Hepatocyte (in vitro differentiated cells): ENCODE results near the gene SEZ6. TPM values are rescaled to one million over a fixed set of nuclear protein-coding genes. Genes with fewer than 3 reads are reported as not detected.

Source experiments
- DNase-seq: peaks from one replicate; pipeline ENCODE4 v3.0.0-alpha.2; 2016; ENCODE audit warnings: low spot score
- H2AFZ ChIP-seq: fragments of 200-600 bp; sonication (generic); 2 replicates; pipeline ENCODE4 v1.6.0; 2016; ENCODE audit warnings: antibody characterized with exemption, mild to moderate bottlenecking
- H3K27ac ChIP-seq: fragments of 200-600 bp; sonication (generic); 2 replicates; pipeline ENCODE4 v1.5.1; 2016; ENCODE audit warnings: mild to moderate bottlenecking
- H3K27me3 ChIP-seq: fragments of 200-600 bp; sonication (generic); 2 replicates; pipeline ENCODE4 v1.6.1; 2016
- H3K36me3 ChIP-seq: fragments of 200-600 bp; sonication (generic); replicated peaks from 2 replicates; pipeline ENCODE4 v1.5.1; 2016; ENCODE audit warnings: low read depth; ENCODE audit not compliant: insufficient read depth
- H3K4me1 ChIP-seq: fragments of 200-600 bp; sonication (generic); 2 replicates; pipeline ENCODE4 v1.5.1; 2016; ENCODE audit warnings: mild to moderate bottlenecking, moderate library complexity; ENCODE audit not compliant: insufficient read depth
- H3K4me2 ChIP-seq: fragments of 200-600 bp; sonication (generic); 2 replicates; pipeline ENCODE4 v1.6.0; 2016
- H3K4me3 ChIP-seq: fragments of 200-600 bp; sonication (generic); 2 replicates; pipeline ENCODE4 v1.5.1; 2016; ENCODE audit warnings: mild to moderate bottlenecking
- H3K79me2 ChIP-seq: fragments of 200-600 bp; sonication (generic); 2 replicates; pipeline ENCODE4 v1.6.0; 2017; ENCODE audit warnings: mild to moderate bottlenecking
- H3K9me2 ChIP-seq: fragments of 200-600 bp; sonication (generic); replicated peaks from 2 replicates; pipeline ENCODE4 v1.6.0; 2017; ENCODE audit warnings: mild to moderate bottlenecking; ENCODE audit not compliant: insufficient read depth
- H3K9me3 ChIP-seq: fragments of 200-600 bp; sonication (generic); 2 replicates; pipeline ENCODE4 v1.5.1; 2016; ENCODE audit warnings: low read depth, mild to moderate bottlenecking
- H4K20me1 ChIP-seq: fragments of 200-600 bp; sonication (generic); 2 replicates; pipeline ENCODE4 v1.6.0; 2016; ENCODE audit warnings: mild to moderate bottlenecking; ENCODE audit not compliant: insufficient read depth, poor library complexity, severe bottlenecking
- CTCF ChIP-seq: fragments of 200-600 bp; sonication (generic); IDR thresholded peaks from 2 replicates; pipeline ENCODE4 v1.5.1; 2016; ENCODE audit warnings: antibody characterized with exemption, mild to moderate bottlenecking; ENCODE audit not compliant: poor library complexity
- EZH2 ChIP-seq: fragments of 200-600 bp; sonication (generic); IDR thresholded peaks from 2 replicates; pipeline ENCODE4 v1.6.1; 2016; ENCODE audit warnings: antibody characterized with exemption, mild to moderate bottlenecking, borderline replicate concordance
- EZH2phosphoT487 ChIP-seq: fragments of 200-600 bp; sonication (generic); IDR thresholded peaks from one replicate; pipeline ENCODE4 v1.6.1; 2018; ENCODE audit warnings: antibody characterized with exemption, mild to moderate bottlenecking, low read depth, moderate library complexity; ENCODE audit not compliant: unreplicated experiment, severe bottlenecking
- WGBS: methylation state at CpG from one replicate; pipeline ENCODE4 v1.1.6; 2016; ENCODE audit warnings: low lambda C conversion rate; ENCODE audit errors: missing lambda C conversion rate; 5-methylcytosine and 5-hydroxymethylcytosine counted together
- polyA plus RNA-seq: library from polyadenylated mRNA; unstranded; fragments of >200 nt; fragmentation: Nextera tagmentation; extraction: Ambion mirVana; gene quantifications from 2 replicates; pipeline ENCODE4 v1.2.1, GENCODE V29; 2016
- total RNA-seq: library from RNA; depleted of rRNA; stranded (reverse); fragments of >200 nt; gene quantifications from 2 replicates; pipeline ENCODE4 v1.2.3, GENCODE V29; 2014

The SEZ6 gene
- total and polyA plus RNA-seq, 2 experiments from 2014 or later, result 0.81 to 1.2 TPM

GRCh38 chr17:28991779-28992178, 14.1 kb downstream of the SEZ6 start:
- H3K4me1 ChIP-seq, result peaks cover 9% of the 10 kb centered on the region
- WGBS, result 81% methylated on average over 8 of the region's 8 CpGs

DNA sequence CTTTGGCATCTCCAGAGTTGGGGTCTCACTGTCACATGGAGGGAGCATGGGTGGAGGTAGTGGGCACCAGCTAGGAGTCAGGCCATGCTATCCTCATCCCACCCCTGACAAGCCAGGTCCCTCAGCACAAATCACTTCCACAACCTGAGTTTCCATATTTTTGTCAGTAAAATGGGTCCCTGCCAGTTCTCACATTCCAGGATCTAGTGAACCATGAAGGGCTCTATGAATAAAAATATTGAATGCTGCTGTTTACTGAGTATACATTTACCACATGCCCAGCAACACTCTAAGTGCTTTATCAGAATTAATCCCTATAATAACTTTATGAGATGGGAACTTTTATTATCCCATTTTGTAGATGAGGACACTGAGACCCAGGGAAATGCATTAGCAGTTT, 16.8 kb downstream of the SEZ6 start:
- no peaks in the 10 kb centered on the region for H3K79me2 ChIP-seq
- H2AFZ ChIP-seq, result no peak overlapping the region
- H3K9me3 ChIP-seq, result no peaks in the 10 kb centered on the region
- H3K4me1 ChIP-seq, result peaks cover 20% of the 10 kb centered on the region
- TF ChIP-seq EZH2 (no peak), EZH2phosphoT487 (no peak), CTCF (no peak)
- no peak overlapping the region for H3K27ac ChIP-seq
- no peak for DNase-seq
- H3K4me2 ChIP-seq, result no peak overlapping the region
- H4K20me1 ChIP-seq, result no peaks in the 10 kb centered on the region
- no peak overlapping the region for H3K4me3 ChIP-seq
- peaks cover 26% of the 10 kb centered on the region for H3K27me3 ChIP-seq
- H3K36me3 ChIP-seq, result no peaks in the 10 kb centered on the region
- H3K9me2 ChIP-seq, result no peaks in the 10 kb centered on the region

More at GRCh38 chr17:28991779-28992178, 14.1 kb downstream of the SEZ6 start:
- TF ChIP-seq EZH2, result no peak
- no peak for TF ChIP-seq CTCF
- no peak for TF ChIP-seq EZH2phosphoT487
- no peaks in the 10 kb centered on the region for H3K9me2 ChIP-seq
- H3K27me3 ChIP-seq, result peaks cover 2% of the 10 kb centered on the region
- no peaks in the 10 kb centered on the region for H3K36me3 ChIP-seq
- no peak overlapping the region for H3K4me3 ChIP-seq
- no peaks in the 10 kb centered on the region for H3K9me3 ChIP-seq
- no peak overlapping the region for H3K27ac ChIP-seq
- no peak overlapping the region for H3K4me2 ChIP-seq
- DNase-seq, result no peak
- H3K79me2 ChIP-seq, result no peaks in the 10 kb centered on the region
- no peak overlapping the region for H2AFZ ChIP-seq
- no peaks in the 10 kb centered on the region for H4K20me1 ChIP-seq

GRCh38 chr17:28988475-28988874, 17.4 kb downstream of the SEZ6 start:
- H3K4me3 ChIP-seq, result no peak overlapping the region
- H4K20me1 ChIP-seq, result no peaks in the 10 kb centered on the region
- no peaks in the 10 kb centered on the region for H3K9me2 ChIP-seq
- H3K36me3 ChIP-seq, result no peaks in the 10 kb centered on the region
- H3K27me3 ChIP-seq, result peaks cover 29% of the 10 kb centered on the region
- 100% methylated on average over 1 of the region's 1 CpG for WGBS
- no peak overlapping the region for H3K27ac ChIP-seq
- TF ChIP-seq EZH2phosphoT487 (no peak), EZH2 (no peak), CTCF (no peak)
- H3K79me2 ChIP-seq, result no peaks in the 10 kb centered on the region
- DNase-seq, result no peak
- H3K4me1 ChIP-seq, result peaks cover 20% of the 10 kb centered on the region
- H2AFZ ChIP-seq, result no peak overlapping the region
- H3K4me2 ChIP-seq, result no peak overlapping the region
- no peaks in the 10 kb centered on the region for H3K9me3 ChIP-seq
